ACC112 (cell line): ENCODE measurements around the gene DNAJA3.

ENCODE experiments used
- H2AFZ ChIP-seq: fragments of 200-600 bp; sonication (generic); one replicate; pipeline ENCODE4 v1.6.0; 2017; ENCODE audit warnings: antibody characterized with exemption, low read length; ENCODE audit not compliant: unreplicated experiment
- H3K27ac ChIP-seq: fragments of 200-600 bp; sonication (generic); 2 replicates; pipeline ENCODE4 v1.5.1; 2014; ENCODE audit warnings: low read depth, mild to moderate bottlenecking, antibody characterized with exemption, low read length, moderate library complexity
- H3K27me3 ChIP-seq: fragments of 200-600 bp; sonication (generic); 2 replicates; pipeline ENCODE4 v1.6.1; 2014; ENCODE audit warnings: mild to moderate bottlenecking, antibody characterized with exemption, low read length, moderate library complexity, mixed read lengths; ENCODE audit not compliant: insufficient read depth
- H3K36me3 ChIP-seq: fragments of 200-600 bp; sonication (generic); 2 replicates; pipeline ENCODE4 v1.6.1; 2016; ENCODE audit warnings: mild to moderate bottlenecking, antibody characterized with exemption, low read length, moderate library complexity, mixed read lengths; ENCODE audit not compliant: insufficient read depth
- H3K4me1 ChIP-seq: fragments of 200-600 bp; sonication (generic); one replicate; pipeline ENCODE4 v1.6.1; 2016; ENCODE audit warnings: low read length, mixed read lengths; ENCODE audit not compliant: insufficient read depth, unreplicated experiment, control insufficient read depth
- H3K4me3 ChIP-seq: fragments of 200-600 bp; sonication (generic); 2 replicates; pipeline ENCODE4 v1.5.1; 2014; ENCODE audit warnings: mild to moderate bottlenecking, low read depth, low read length
- H3K79me2 ChIP-seq: fragments of 200-600 bp; sonication (generic); one replicate; pipeline ENCODE4 v1.6.0; 2016; ENCODE audit warnings: low read length; ENCODE audit not compliant: control insufficient read depth, unreplicated experiment, insufficient read depth

Gene DNAJA3

DNA sequence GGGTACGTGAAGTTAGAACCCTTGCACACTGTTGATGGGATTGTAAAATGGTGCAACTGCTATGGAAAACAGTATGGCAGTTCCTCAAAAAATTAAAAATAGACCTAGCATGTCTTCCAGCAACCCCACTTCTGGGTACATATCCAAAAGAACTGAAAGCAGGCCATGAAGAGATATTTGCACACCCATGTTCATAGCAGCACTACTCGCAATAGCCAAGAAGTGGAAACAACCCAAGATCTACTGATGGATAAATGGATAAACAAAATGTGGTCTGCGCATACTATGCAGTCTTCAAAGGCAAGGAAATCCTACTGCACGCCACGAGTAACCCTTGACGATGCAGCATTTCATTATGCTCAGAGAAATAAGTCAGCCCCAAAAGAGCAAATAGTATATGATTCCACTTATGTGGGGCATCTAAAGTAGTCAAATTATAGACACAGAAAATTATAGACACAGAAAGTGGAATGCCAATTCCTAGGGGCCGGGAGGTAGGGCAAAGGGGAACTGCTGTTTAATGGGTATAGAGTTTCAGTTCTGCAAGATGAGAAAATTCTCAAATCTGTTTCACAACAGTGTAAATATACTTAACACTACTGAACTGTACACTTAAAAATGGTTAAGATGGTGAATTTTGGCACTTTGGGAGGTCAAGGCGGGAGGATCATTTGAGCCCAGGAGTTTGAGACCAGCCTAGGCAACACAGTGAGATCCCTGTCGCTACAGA lies 26.5 kb upstream of the DNAJA3 start:
- Histone ChIP-seq H3K4me1 (peaks cover 4% of the 10 kb centered on the region), H3K36me3 (no peaks in the 10 kb centered on the region), H2AFZ (no peak overlapping the region), H3K4me3 (no peak overlapping the region), H3K79me2 (no peaks in the 10 kb centered on the region), H3K27ac (no peak overlapping the region), H3K27me3 (no peaks in the 10 kb centered on the region)

- Histone ChIP-seq H3K4me1 (peaks cover 4% of the 10 kb centered on the region), H3K4me3 (no peak overlapping the region), H3K36me3 (no peaks in the 10 kb centered on the region), H3K27me3 (no peaks in the 10 kb centered on the region), H3K27ac (no peak overlapping the region), H2AFZ (no peak overlapping the region), H3K79me2 (no peaks in the 10 kb centered on the region)
These were observed 24.6 kb upstream of the DNAJA3 start for GRCh38 chr16:4401094-4401501.

DNA sequence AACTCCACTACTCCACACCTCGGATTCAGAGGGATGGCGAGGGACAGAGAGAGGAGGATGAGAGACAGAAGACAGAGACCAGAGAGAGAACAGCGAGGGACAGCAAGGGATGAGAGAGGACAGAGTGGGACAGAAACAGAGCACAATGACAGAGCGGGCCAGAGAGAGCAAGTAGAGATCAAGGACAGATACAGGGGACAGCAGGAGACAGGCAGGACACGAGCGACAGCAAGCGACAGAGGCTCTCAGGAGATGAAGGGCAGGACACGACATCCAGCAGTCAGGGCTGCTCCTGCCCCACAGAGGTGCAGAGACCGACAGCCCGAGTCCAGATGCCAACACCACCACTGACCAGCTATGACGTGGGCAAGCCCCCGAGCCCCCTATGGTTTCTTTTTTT lies 24.2 kb upstream of the DNAJA3 start:
- H3K27ac ChIP-seq = no peak overlapping the region
- H3K4me3 ChIP-seq = no peak overlapping the region
- H3K36me3 ChIP-seq = no peaks in the 10 kb centered on the region
- peaks cover 4% of the 10 kb centered on the region for H3K4me1 ChIP-seq
- H3K27me3 ChIP-seq = no peaks in the 10 kb centered on the region
- no peak overlapping the region for H2AFZ ChIP-seq
- no peaks in the 10 kb centered on the region for H3K79me2 ChIP-seq

- Histone ChIP-seq H3K27ac (no peak overlapping the region), H3K27me3 (no peaks in the 10 kb centered on the region), H3K79me2 (no peaks in the 10 kb centered on the region), H2AFZ (no peak overlapping the region), H3K36me3 (no peaks in the 10 kb centered on the region), H3K4me1 (peaks cover 4% of the 10 kb centered on the region), H3K4me3 (no peak overlapping the region)
These were observed 23.1 kb upstream of the DNAJA3 start for GRCh38 chr16:4402439-4403132.

DNA sequence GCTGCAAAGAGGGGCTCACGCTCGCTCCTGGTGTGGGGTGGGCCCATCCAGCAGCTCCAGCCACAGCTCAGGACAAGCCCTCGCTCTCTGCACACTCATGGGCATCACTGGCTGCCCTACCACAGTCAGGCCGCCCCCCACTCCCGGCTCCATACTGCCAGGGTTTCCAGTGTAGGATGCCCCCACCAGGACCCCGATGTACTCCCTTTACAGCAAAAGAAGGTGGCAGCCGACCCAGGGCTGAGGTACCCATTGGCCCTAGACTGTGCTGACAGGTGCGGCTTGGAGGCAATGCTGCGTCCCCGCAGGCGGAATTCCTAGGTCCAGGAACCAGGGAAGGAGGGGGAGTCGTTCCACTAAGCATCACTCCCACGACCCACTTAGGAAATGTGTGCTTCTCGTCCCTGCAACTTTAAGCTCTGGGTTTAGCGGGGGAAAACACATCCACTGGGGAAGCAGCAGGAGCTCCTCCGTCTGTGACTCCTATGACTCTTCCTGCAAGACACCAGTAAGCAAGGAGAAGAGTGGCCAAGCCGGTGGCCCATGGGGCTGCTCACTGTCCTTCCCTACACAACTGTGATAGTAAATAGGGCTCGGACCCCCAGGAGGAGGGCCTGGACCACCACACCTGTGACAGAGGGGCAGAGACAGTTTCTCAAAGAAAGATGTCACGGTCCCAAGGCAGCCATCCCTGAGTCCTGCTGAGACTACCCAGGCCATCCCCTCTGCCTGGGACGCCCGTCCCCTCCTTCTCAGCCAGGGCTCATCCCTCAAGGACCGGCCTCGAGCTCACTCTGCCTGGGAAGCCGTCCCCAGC lies 22.3 kb upstream of the DNAJA3 start:
- Histone ChIP-seq H3K4me3 (no peak overlapping the region), H3K36me3 (no peaks in the 10 kb centered on the region), H3K4me1 (peaks cover 7% of the 10 kb centered on the region), H2AFZ (no peak overlapping the region), H3K79me2 (no peaks in the 10 kb centered on the region), H3K27me3 (no peaks in the 10 kb centered on the region), H3K27ac (no peak overlapping the region)

GRCh38 chr16:4404247-4404966 lies 21.3 kb upstream of the DNAJA3 start:
- Histone ChIP-seq H3K79me2 (no peaks in the 10 kb centered on the region), H3K27me3 (no peaks in the 10 kb centered on the region), H2AFZ (no peak overlapping the region), H3K36me3 (no peaks in the 10 kb centered on the region), H3K27ac (no peak overlapping the region), H3K4me1 (peaks cover 8% of the 10 kb centered on the region), H3K4me3 (no peak overlapping the region)

DNA sequence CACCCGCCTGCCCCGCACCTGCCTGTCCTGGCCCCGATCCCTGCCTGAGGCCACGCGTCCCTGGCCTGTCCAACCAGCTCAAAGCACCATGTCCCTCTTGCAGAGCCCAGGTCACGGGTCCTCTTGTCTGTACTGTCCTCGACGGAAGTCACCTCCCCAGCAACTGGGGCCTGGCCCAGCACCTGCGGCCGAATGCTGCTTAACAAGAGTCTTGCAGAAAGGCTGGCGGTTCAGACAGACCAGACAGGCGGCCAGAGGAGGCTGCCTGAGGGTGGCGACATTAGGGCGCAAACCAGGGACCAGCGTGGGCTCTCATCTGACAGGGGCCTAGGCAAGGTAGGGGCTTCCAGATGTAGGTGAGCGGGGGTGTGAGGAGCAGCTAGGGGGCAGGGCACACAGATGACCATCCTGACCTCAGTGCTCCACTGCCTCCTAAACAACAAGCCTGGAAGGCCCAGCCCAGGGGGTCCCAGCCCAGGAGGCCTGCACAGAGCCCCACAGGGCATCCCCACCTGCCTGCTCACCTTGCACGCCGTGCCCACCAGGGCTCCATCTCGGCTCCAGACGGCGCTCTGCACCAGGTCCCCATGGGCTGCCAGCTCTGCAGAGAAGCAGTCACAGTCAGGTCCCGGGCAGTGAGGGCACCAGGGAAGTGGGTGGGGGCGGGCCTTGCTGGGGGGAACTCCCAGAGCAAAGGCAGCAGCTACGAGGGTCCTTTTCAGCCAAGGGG lies 20.5 kb upstream of the DNAJA3 start:
- Histone ChIP-seq H3K27me3 (no peaks in the 10 kb centered on the region), H3K36me3 (no peaks in the 10 kb centered on the region), H2AFZ (no peak overlapping the region), H3K79me2 (no peaks in the 10 kb centered on the region), H3K4me3 (no peak overlapping the region), H3K27ac (no peak overlapping the region), H3K4me1 (peaks cover 8% of the 10 kb centered on the region)

DNA sequence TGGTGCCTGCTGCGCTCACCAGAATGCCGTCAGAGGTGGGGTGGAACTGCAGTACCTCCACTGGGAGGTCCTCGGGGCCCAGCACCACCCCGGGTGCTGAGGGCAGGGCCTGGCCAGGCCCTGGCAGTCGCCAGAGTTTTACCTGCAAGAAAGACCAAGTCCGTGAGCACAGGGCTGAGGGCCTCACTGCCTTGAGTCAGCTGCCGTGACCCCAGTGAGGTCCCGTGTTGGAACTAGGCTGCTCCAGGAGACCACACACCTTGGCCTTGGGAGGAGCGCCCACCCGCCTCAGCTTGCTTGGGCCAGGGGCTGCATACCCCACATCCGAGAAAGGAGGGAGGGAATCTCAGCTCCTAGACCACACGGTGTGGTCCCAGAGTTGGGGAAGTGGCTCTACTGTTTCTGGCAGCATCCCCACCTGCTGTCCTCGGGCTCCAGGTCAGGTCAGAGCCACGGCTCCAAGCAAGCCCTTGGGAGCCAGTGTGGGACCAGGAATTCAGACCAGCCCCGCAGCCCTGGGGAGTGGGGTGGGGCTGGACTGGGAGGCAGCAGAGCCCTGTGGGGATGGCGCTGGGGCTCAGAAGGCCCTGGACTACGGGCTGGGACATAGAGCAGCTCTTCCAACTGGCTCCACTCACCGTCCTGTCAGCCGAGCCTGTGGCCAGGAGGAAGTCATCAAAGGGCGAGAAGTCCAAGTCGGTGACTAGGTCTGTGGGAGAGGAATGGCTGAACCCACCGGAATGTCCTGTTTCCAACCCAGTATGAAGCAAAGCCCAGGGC lies 17.9 kb upstream of the DNAJA3 start:
- no peak overlapping the region for H3K27ac ChIP-seq
- H3K27me3 ChIP-seq = no peaks in the 10 kb centered on the region
- H3K4me3 ChIP-seq = no peak overlapping the region
- no peaks in the 10 kb centered on the region for H3K36me3 ChIP-seq
- H3K79me2 ChIP-seq = no peaks in the 10 kb centered on the region
- peaks cover 4% of the 10 kb centered on the region for H3K4me1 ChIP-seq
- H2AFZ ChIP-seq = no peak overlapping the region

DNA sequence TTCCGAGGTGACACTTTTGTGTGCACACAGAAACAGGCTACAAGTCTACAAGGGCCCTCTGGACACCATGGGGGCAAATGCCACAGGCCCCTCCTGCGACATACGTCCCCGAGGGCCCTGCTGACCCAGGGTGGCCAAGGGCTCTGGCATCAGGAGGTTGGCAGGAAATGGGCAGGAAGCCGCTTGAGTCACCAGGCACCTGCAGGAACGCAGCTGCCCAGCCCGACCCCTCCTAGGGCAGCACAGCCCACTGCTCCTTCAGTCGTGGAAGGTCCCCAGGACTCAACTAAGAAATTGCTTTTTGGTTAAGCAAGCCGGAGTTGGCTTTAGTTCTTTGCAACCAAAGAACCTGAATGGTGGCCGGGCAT lies 17.4 kb upstream of the DNAJA3 start:
- no peak overlapping the region for H3K4me3 ChIP-seq
- no peaks in the 10 kb centered on the region for H3K27me3 ChIP-seq
- peaks cover 4% of the 10 kb centered on the region for H3K4me1 ChIP-seq
- H3K79me2 ChIP-seq = peaks cover 4% of the 10 kb centered on the region
- H2AFZ ChIP-seq = no peak overlapping the region
- no peaks in the 10 kb centered on the region for H3K36me3 ChIP-seq
- no peak overlapping the region for H3K27ac ChIP-seq
